Stimulated activated CD8-positive, alpha-beta memory T cell treated with anti-CD3 and anti-CD28 coated beads, Interleukin-12 subunit alpha, Interleukin-12 subunit beta, amount 100 ng/mL, for 24 hours (primary cell): ENCODE data around the gene TRAF3IP1.
A peak's percentile ranks its signal among the peaks of the same experiment; 100 is the strongest.

Experiments used
- DNase-seq: peaks from one replicate; pipeline ENCODE4 v3.0.0-alpha.2; 2020; ENCODE audit errors: extremely low read depth

TRAF3IP1 gene

DNA sequence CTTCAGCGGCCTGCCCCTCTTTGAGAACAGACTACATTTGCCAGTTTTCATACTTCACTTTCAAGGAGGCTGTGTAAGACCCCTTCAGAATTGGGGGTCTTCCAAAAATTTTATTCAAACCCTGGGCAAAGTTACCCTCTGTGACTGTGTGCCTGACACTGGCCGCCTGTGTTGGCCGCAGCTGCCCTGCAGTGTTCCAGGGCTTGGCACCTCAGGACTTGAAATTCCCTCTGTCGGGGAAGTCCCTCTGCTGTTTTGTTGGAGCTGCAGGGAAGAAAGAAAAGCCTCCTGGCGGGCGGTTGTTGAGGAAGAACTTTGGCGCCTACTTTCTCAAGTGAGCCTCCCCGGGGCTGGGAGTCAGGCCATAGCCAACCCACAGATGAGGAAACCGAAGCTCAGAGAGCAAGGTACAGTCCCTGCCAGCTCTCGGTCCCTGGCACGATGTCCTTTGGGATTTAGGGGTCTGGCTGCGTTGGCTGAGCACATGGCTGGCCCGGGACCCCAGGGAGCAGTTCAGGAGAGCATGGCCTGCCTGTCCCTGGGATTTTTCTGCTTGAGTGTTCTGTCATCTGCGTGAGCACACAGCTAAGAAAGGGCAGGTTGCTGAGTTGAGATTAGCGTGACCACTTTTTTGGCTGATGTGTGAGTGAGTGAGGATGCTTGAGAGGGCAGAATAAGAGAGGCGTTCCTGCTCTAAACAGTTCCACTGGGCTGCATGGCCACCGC is 88.5 kb downstream of the TRAF3IP1 start:
- DNase-seq, result no peak

GRCh38 chr2:238409341-238410199 is 89.3 kb downstream of the TRAF3IP1 start:
- DNase-seq, result no peak

DNA sequence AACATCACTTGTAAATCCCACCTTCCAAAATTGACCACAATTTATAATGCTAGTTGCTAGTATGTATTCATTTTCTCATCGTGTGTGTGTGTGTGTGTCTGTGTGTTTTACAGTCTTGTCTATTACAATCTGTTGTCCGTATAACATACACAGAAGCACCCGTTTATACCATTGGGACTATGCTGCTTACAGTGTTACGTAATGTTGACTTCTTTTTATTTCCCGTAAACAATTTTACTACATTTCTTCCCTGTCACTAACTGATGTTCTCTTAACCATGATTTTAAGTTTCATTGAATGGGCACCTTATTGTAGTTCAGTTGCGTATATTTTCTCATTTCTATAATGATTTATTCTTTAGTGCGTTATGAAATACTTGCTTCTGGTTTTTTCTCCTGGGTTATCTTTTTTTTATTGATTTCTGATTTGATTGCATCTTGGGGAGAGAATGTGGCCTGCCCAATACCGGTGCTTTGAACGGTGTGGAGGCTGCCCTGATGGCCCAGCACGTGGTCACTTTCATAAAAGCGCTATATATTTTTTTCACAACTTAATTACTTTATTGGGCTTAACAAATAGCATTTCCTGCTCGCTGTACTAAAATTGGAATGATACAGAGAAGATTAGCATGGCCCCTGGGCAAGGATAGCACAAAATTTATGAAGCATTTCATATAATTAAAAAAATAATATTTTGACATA is 91.9 kb downstream of the TRAF3IP1 start:
- no peak for DNase-seq

DNA sequence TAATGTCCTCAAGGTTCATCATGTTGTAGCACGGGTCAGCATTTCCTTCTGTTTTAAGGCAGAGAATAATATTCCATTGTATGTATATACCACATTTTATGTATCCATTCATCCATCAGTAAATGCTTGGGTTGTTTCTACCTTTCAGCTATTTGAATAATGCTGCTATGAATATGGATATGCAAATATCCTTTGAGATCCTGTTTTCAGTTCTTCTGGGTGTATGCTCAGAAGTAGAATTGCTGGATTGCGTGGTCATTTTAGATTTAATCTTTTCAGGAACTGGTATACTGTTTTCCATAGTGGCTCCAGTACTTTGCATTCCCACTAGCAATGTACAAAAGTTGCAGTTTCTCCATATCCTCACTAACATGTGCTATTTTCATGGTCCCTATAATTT is 93.0 kb downstream of the TRAF3IP1 start:
- no peak for DNase-seq

GRCh38 chr2:238415036-238415764 is 94.9 kb downstream of the TRAF3IP1 start:
- DNase-seq, result no peak

DNA sequence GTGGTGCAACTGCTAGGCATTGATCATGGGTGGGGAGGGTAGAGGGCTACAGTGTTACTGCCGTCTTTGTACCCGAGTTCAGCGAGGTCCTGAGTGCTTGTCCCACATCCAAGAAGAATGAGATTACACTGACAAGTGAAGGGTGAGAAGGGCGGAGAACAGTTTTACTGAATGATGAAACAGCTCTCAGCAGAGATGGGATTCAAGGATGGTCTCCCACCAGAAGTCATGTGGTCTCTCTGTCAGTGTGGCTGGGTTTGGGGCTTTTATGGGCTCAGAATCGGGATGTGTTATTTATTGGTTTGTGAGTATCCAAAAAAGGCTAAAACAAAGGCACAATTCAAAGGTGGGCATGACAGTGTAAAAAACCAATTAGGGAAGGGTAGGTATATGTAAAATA is 95.6 kb downstream of the TRAF3IP1 start:
- DNase-seq, result no peak

DNA sequence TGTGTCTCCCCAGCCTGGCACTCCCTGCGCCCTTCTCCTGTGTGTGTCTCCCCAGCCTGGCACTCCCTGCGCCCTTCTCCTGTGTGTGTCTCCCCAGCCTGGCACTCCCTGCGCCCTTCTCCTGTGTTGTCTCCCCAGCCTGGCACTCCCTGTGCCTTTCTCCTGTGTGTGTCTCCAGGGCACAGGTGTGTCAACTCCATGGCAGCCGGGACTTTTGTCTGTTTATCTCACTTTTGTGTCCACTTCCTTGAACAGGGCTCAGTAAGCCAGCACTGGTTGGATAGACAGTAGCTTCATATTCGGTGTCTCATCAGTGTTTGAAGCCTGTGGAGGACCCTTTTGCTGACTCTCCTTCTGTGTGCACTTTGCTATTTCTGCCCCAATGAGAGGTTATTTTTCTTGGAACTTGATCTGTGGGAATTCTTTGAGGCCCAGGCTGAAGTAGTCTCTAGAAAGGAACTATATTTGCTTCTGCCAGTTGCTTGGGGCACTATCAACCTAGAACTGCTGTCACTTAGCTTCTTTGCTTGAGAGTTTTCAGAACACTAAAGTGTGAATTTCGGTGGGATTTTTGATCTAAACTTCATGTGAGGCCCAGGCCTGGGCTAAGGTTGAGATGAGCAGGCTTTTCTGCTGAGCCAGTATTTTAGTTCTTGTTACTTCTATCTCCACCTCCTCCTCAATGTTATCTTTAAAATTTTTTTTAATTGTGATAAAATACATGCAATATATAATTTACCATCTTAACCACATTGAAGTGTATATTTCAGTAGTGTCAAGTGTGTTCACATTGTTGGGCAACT is 98.1 kb downstream of the TRAF3IP1 start:
- no peak for DNase-seq

DNA sequence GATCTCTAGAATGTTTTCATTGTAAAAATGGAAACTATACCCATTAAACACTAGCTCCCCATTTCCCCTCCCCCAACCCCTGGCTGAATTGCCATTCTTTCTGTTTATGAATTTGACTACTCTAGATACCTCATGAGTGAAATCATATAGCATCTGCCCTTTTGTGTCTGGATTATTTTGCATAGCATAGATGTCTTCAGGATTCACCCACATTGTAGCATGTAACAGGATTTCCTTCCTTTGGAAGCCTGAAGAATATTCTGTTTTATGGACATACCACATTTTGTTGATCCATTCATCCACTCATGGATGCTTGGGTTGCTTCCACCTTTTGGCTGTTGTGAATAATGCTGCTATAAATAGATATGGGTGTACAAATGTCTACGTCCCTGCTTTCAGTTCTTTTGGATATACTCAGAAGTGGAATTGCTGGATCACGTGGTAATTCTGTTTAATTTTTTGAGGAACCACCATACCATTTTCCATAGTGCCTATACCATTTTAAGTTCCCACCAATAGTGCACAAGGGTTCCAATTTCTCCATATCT is 98.8 kb downstream of the TRAF3IP1 start:
- DNase-seq, result no peak

- DNase-seq, result no peak
Measured at GRCh38 chr2:238420442-238420841, 100.1 kb downstream of the TRAF3IP1 start.

GRCh38 chr2:238420878-238421694 is 100.8 kb downstream of the TRAF3IP1 start:
- no peak for DNase-seq

- DNase-seq, result no peak
Measured at GRCh38 chr2:238421695-238422035, 101.3 kb downstream of the TRAF3IP1 start.

- DNase-seq, result no peak
Measured at GRCh38 chr2:238422285-238422684, 102.0 kb downstream of the TRAF3IP1 start.

DNA sequence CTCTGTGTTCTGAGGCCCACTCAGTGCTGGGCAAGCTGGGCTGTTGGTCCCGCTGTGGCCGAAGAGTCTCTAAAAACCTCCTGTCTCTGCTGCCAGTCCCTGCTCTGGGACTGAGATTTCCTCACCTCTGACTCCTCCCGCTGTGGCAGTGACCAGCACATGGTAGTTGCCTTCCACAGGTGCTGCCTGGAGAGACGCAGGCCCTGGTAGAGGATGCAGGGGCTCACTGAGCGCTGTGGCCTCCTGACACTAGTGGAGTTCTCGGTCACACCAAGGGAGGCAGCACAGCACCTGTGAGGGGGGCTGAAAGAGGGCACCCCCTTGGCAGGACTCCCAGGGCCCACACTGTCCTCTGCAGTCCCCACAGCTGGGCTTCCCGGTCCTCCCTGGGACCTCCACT is 102.6 kb downstream of the TRAF3IP1 start:
- DNase-seq, result no peak

- DNase-seq, result no peak
Measured at GRCh38 chr2:238423561-238424312, 103.4 kb downstream of the TRAF3IP1 start.

- no peak for DNase-seq
Measured at GRCh38 chr2:238424313-238424700, 104.0 kb downstream of the TRAF3IP1 start.

- no peak for DNase-seq
Measured at GRCh38 chr2:238425505-238425978, 105.2 kb downstream of the TRAF3IP1 start.

DNA sequence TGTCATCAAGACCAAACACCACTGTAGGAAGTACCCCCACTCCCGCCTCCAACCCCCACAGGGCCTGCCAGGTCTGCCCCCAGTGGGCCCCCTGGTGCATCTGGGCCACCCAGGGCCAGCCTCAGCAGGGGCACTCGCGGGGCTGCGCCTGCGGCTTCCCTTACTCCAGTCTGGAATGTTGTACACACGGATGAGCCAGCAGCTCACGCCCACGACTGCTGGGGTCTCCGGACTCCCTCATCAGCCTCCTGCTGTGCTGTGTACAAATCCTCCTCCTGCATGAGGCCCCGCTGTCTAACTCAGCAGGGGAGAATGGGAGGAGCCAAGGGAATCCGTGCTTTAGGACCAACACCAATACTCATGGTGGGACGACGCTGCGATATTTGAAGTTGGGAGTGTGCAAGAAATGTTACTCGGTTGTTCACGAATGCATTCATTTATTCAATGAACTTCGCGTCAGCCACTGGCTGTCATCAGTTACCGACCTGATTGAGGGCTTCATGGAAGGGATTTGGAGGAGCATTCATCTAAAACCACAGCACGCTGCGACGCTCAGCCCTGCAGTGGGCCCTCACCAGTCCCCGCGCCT is 105.8 kb downstream of the TRAF3IP1 start:
- DNase-seq, result no peak

- DNase-seq, result peak; percentile 55
Measured at GRCh38 chr2:238426568-238427434, 106.5 kb downstream of the TRAF3IP1 start, which contains the start of gene ASB1. TSS of gene ASB1 (plus strand) at chr2:238426927. CDS start at chr2:238427071, 144 bp downstream.
